Measurements from ENCODE around the gene PLCL1.
"Not testable (repeated sequence)": the region's sequence is repeated elsewhere in the genome, so short reads cannot be mapped to it uniquely, and the experiment has no call there.

Gene PLCL1

DNA sequence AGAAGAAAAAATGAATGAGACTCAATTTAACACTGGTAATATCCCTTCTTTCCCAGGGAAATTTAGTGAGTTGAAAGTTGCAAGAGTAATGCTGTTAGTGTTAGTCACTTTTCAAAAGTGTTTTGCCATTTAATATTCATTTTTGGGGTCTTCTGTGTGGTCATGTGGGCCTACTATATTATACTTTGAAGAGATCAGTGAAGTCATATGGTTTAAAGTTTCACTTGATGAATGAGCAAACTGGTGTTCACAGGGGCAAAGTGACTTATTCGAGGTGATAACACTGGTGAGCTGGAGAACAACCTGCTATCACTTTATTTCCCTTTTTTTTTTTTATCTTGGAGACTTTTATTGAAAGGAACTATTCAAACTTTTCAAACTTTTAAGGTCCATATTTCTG, 196.0 kb downstream of the PLCL1 start:
- no peak for DNase-seq (ENCODE audit: low spot score)

DNA sequence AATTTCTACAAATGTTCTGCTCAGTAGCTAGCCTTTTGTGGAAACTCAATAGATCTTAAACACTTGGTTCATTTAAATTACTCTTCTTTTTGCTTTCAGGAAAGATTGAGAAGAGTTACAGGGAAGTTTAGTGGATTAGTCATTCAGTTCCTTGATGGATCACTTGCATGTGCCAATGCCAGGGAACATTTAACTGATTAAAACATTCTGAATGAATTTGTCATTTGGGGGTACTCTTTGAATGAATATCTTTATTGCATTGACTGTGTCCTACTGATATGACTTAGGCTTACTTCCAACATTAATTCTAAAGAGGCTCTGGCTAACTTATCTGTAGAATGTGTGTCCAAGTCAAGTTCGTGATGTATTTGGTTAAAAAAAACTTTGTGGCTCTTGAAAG, 199.8 kb downstream of the PLCL1 start:
- peak; percentile 34 for DNase-seq (ENCODE audit: low spot score)

DNA sequence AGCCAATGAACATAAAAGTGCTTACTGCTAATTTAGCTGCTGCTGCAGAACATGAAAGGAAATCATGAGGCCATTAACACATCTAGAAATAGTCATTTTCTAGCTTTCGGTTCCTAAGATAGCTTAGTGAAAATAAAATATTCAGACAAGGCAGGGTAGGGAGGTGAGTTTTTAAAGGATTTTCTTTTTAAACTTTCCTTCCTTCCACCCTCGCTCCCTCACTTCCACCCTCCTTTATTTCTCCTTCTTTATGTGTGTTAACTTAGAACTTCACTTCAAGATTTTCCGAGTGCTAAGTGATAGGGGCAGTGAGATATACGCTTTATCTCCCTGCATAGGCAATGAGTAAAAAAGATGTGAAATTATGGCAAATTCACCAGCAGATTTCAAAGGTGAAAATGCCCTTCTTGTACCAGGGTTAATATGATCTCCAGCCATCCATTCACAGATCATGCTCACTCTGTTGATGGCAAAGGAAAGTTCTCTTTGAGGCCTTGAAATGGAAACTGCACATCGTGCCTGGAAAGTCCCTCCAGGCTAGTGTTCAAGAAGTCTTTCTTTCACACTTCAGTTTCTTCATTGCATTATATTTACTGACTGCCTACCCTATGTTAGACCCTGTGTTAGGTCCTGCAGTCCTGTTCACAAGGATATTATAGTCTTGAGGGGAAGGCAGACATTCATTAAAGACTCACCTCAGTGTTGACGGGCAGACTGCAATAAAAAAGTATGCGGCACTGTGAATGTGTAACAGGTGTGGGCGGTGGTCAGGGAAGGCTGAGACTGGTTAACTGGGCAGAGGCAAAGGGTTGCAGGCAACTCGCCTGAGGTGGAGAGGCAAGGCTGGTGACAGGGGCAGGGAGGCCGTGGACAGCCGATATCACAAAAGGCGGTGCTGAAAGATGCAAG, 200.8 kb downstream of the PLCL1 start:
- DNase-seq (ENCODE audit: low spot score), result peak; percentile 60

DNA sequence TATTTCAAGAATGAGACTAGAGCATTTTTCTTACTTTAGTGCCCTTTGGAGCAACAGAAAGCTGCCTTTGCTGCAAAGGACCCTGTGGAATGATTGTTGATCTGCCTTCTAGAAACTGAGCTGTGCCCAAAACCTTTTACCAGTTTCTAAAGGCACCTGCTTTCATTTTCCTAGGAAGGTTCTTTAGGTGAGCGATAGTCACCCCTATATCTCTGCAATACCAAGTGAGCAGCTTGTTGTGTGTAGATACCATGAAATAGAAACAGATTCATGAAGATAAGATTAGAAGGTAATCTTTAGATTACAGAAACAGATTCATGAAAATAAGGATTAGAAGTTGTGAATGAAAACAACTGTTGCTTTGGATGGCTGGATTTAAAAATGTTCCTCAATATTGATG, 202.3 kb downstream of the PLCL1 start:
- DNase-seq (ENCODE audit: low spot score), result no peak

DNA sequence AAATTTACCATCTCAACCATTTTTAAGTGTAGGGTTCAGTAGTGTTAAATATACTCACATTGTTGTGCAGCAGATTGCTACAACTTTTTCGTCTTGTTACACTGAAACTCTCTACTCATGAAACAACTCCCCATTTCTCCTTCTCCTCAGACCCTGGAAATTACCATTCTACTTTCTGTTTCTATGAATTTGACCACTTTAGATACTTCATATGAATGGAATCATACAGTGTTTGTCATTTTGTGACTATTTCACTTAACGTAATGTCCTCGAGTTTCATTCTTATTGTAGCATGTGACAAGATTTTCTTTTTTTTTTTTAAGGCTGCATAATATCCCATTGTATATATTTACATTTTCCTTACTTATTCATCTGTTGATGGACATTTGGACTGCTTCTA, 203.8 kb downstream of the PLCL1 start:
- peak; percentile 47 for DNase-seq (ENCODE audit: low spot score)

DNA sequence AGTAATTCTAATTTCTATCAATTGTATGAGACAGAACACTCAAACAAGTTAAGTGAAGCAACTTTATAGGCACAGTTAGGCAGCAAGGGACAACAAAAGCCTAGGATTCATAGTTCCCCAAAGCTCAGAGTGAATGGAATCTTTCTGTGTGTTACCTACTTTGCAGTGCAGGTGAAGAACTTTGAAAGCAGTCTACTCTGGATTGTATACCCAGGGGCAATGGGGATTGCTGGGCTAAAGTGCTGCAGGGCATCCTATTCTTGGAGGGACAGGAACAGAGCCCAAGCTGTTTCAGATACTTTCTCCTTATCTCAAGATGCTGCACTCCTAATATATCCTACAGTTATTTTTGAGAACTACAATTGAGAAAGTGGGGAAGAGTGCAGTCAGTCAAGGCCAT, 207.6 kb downstream of the PLCL1 start:
- no peak for DNase-seq (ENCODE audit: low spot score)

DNA sequence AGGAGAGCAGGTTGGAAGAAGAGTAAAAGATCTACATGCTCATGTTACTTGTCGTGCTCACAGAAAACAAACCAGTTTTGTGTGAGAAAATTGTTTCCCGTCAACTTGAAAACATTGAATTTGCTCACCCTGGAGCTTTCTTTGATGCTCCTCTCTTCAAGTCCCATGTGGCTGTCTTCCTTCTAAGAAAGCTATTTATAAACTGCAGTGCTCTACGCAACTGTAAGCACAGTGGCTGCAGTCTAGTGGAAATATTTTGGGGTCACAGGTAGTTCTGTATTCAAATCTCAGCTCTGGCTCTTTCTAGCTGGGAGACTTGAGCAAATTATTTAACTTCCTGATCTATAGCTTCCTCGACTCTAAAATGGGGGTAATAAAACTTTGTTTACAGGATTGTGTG, 211.8 kb downstream of the PLCL1 start:
- no peak for DNase-seq (ENCODE audit: low spot score)

DNA sequence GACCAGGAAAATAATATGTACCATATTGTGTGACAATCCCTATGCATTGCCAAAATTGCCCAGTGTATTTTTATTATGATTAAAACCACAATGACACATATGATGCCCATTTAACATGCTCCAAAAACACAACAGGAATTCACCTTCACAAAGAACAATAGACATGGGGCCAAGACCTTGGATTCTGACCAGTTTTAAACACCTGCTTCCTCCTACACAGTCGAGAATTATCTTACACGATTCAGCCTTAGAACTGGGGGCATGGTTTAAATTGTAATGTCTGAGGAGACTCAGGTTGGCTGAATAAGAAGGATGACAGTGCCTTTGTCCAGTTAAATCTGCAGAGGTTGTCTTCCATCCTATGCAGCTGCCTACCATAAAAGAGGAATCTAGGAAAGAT, 212.7 kb downstream of the PLCL1 start:
- DNase-seq (ENCODE audit: low spot score), result no peak

DNA sequence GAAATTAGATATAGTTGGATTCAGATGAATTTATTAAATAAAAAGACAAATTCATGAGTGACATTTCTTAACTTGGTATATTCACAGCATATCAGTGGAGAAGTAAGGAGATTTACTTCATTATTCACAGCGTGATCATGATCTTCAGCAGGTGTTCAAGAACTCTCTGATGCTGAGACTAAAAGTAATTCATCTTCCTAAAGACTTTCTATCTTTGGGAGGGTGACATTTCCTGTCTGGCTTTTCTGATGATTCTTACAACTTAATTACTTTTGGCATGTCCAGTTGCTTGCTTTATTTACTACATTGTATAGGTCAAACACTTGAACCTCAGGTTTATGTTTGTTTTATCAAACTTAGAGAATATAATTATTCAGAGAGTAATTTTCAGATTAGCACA, 224.6 kb downstream of the PLCL1 start:
- no peak for DNase-seq (ENCODE audit: low spot score)

DNA sequence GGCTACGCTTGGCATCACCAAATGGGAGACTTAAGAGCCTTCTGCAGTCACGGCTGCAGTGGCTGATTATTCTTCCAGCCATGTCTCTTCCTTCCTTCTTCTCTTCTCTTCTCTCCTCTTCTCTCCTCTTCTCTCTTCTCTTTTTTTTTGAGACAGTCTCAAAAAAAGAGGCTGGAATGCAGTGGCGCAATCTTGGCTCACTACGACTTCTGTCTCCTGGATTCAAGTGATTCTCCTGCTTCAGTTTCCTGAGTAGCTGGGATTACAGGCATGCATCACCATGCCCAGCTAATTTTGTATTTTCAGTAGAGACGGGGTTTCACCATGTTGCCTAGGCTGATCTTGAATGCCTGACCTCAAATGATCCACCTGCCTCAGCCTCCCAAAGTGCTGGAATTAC, 225.2 kb downstream of the PLCL1 start:
- DNase-seq (ENCODE audit: low spot score), result not testable (repeated sequence)

DNA sequence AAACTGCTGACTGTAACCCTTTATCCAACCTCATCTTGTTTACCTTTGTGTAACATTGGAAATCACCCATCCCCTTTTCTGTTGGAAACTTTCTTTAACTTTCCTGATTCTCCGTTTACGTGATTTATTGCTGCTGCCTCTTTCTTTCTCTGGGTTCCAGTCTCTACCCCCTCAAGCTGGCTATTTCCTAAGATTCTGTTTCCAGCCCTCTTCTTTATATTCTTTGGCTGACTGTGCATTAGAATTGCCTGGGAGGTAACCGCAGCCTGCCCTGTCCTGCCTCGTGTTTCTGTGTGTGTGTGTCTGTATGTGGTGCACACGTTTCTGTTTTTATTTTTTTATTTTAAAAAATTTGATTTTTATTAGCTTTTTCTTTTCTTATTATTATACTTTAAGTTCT, 229.2 kb downstream of the PLCL1 start:
- DNase-seq (ENCODE audit: low spot score), result no peak

DNA sequence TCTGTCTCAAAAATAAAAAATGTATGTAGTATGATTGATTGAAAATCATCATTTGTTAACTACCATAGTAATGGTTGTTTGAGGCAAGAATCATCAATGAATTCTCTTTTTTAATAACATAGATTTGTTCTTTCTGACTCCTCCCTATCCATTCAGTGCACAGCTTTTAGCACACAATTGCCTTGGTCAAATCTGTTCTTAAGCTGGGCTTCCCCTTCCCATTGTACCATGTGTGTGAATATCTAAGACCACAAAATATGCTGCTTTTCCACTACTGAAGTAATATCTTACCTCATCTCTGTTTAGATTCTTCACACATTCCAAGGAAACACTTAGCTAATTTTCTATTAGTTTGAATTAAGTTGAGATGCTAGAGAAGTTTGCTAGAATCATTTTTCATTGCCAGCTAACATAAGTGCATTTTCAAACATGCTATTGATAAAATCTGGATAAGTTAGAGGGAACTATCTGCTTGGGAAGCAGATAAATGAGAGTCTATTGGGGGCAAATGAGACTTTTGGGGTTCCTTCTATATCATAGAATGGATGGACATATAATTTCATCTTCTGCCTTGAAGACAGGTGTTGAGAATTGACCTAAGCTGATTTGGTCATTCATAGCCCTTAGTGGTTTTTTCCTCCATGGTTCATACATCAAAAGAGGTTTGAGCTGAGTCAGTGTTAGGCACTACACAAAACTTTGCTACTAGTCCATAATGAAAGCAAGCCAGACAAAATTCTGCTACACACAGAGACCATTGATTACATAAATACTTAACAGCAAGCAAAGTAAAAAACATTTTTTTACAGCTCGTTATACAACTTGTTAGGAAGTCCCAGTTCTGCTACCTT, 231.9 kb downstream of the PLCL1 start:
- no peak for DNase-seq (ENCODE audit: low spot score)

DNA sequence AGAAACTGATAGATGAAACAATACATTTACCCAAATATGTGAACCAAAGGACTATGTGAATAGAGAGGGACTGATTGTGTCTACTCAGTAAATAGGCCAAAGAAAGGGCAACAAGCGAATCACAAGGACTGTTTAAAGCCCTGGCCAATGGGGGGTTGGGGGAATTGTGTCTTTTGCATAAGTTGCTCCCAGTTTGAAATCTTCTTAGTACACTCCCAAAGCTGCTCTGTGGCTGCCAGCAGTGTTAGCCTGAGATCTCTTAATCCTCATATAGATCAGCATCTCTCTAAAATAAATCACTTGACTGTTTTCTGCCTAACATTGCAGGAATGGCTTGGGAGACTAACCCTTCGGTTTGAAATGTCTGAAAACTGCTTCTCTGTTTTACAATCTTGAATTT, 236.4 kb downstream of the PLCL1 start:
- DNase-seq (ENCODE audit: low spot score), result no peak

DNA sequence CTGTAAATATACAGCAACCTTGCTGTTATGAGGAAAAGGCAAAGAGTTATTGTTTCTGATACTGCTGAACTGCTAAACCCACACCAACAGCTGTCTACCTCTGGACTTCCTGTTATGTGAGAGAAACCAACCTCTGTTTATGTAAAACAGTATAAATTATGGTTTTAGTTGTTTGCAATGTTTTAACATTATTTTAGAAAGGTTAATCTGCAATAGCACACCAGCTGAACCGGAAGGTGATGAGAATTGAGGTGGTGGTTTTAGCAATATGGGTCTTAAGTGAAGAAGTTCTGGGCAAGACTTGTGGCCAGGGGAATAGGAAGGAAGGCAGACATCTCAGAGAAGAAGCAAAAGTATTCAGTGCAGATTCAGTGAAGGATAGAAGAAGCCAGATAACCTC, 237.8 kb downstream of the PLCL1 start:
- no peak for DNase-seq (ENCODE audit: low spot score)

DNA sequence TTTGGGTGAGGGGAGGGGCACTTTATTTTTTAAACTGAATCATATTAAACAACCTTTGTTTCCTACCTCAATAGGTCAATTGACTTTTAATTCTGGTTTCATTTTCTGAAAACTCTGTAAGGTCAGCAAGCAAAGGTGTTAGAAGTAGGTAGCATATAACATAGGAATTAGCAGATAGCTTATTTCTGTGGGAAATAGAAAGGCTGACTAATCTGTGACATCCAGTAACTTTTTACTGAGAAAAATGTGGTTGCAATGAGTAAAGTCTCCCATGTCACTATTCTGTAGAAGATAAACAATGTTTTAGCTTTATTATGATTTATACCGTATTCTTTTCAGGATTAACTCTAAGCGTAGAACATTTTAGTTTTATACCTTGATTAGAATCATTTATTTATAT, 240.4 kb downstream of the PLCL1 start:
- DNase-seq (ENCODE audit: low spot score), result peak; percentile 46

DNA sequence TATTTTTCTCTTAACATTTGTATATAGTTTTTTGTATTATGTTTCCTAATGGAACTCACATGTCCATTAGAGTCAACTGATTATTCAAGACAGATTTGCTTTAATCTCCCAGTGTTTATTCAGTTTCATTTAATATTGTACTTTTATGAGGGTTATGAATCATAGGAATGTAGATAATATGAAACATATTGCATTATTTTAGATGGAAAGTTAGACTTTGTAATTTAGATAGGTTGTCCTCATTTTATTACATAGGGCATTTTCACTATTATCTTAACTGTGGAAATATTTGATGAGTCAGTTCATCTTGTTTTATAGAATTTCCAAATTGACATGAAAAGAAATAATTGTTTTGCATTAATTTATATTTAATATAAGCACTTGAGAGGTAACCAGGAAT, 240.8 kb downstream of the PLCL1 start:
- no peak for DNase-seq (ENCODE audit: low spot score)

DNA sequence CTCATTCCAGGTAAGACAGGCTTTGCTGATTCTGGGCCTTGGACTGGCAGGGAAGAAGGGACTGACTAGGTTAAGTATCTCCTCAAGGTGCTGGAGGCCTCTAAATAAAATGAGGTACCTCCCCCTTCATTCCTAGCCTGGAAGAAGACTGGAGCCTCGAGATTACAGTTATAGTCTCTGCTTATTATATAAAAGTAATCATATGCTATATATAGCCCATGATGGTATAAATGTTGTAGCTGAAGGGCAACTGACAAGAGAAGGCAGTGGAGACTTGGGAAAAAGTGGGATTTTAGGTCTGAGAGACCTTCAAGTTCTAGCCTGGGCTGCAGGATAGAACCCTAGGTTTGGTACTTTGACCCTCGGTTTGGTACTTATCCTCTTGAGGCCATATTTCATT, 248.3 kb downstream of the PLCL1 start:
- no peak for DNase-seq (ENCODE audit: low spot score)

DNA sequence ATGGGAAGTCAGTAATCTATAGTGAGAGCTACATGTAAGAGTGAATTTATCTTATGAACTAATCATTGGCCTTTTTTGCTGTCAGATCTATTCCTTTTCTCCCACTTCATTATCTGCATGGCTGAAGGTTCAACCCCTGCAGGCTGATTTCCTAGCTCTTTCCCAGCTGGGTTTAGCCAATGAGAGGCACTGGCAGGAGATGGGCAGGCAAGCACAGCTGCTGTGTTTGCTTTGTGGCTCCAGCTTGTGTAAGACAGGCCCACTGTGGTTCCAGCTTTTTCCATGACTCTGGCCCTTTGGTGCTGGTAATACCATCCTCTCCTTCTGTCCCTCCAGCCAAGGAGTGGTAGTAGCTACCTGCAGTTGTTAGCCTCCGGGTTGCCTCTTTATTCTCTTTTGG, 248.8 kb downstream of the PLCL1 start:
- no peak for DNase-seq (ENCODE audit: low spot score)

DNA sequence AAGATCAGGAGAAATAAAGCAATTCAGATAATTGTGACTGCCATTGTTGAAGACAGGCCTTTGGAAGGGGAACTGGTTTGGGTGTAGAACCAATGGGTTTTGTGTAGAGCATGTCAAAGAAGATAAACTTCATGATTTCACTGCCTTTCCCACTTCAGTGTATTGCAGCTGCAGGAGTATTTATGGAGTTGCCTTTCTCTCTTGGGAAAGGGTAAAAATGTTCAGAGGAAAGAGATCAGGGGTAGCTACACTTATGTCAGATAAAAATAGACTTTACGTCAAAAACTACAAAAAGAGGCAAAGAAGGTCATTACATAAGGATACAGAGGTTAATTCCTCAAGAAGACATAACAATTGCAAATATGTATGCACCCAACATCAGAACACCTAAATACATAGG, 249.4 kb downstream of the PLCL1 start:
- DNase-seq (ENCODE audit: low spot score), result no peak

DNA sequence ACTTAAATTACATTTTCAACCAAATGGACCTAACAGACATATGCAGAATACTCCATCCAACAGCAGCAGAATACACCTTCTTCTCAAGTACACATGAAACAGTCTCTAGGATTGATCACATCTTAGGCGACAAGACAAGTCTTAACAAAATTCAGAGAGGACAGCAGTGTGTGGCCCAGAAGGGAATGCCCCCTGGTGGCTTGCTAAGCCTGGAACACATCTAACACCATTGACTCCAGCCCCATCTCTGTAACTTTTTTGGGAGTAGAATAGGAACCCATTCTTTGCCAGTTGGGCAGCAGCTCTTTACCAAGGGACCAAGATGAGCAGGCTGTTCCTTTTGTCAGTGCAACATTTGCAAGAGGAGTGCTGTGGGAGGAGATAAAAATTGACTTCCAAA, 249.9 kb downstream of the PLCL1 start:
- peak; percentile 19 for DNase-seq (ENCODE audit: low spot score)

DNA sequence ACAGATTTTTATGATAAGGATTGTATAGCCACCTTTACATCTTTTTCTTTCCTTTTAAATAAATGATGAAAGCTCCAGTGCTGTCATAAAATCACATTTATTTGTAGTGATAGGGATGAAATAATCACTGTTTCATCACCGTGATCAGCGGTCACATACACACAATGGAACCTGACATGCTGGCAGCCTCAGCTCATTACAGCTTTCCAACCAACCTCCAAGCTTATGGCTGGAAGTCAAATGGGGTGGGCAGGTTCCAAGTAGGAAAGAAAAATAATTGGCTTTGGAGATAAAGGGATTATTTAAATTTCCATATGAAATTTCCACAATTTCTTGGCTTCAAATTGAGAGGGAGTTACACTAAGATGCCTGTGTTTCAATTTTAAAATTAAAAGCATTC, 251.3 kb downstream of the PLCL1 start:
- no peak for DNase-seq (ENCODE audit: low spot score)

DNA sequence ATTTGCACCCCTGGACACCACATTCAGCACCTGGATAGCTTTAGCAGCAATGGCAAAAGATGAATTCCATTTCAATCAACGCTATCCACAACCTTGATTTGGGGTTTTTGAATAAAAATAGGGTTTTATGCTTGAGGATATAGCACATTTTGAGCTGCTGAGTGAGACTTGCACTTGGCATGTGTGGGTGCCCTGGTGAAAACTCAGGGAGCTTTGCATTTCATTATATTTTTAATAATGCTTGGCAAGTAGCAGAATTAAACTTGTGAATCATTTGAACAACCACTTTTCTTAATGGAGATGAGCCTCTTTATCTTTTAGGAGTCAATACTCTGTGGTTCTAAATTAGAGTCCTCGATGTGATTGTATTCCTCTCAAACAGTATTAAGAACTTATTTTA, 252.4 kb downstream of the PLCL1 start:
- no peak for DNase-seq (ENCODE audit: low spot score)

DNA sequence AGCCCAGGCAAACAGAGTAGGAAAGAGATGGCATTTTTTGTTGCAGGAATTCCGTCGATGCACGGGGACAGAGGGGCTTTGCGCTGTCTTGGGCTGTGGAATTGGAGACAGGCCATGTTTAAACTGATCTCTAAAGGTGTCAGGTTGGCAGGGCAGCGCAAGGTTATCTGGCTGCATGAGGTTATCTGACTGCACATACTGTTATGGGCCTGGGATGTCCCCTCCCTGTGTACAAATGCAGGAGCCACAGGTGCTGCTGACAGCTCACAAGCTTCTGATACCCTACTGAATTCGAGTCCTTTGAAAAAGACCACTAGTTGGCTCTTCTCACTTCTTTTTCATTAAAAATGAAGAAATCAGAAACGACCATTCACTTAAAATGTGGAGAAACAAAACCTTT, 255.4 kb downstream of the PLCL1 start:
- no peak for DNase-seq (ENCODE audit: low spot score)

All from activated CD4-positive, alpha-beta T cell treated with anti-CD3 and anti-CD28 coated beads, Interleukin-2, Interleukin-4, amounts not matched to agents 100 ng/mL and 50 ng/mL, durations not matched to agents 16 hours and 8 hours (primary cell).